Breast epithelium (tissue), 3 donors: ENCODE results near the gene OBSCN.

ENCODE experiments used
- CTCF ChIP-seq, 3 donors: fragments of 450-650 bp; IDR thresholded peaks; one replicate each; pipeline ENCODE4 v1.5.1; 2016 to 2017; ENCODE audit warnings: antibody characterized with exemption in 3 of 3, mild to moderate bottlenecking in 3 of 3, moderate library complexity in 3 of 3
- POLR2AphosphoS5 ChIP-seq, 3 donors: sonication (generic); formaldehyde crosslinking; IDR thresholded peaks; one replicate each; pipeline ENCODE4 v1.6.1; 2017; ENCODE audit warnings: antibody characterized with exemption in 3 of 3

GRCh38 chr1:228180271-228180958, 27.4 kb upstream of the OBSCN start:
- TF ChIP-seq CTCF (IDR thresholded peaks at IDR 0.05) (peak; percentile 19 to 21 (median 20)), POLR2AphosphoS5 (IDR thresholded peaks at IDR 0.05) (no peak)
